ENCODE results near the gene RP2.

The RP2 gene

DNA sequence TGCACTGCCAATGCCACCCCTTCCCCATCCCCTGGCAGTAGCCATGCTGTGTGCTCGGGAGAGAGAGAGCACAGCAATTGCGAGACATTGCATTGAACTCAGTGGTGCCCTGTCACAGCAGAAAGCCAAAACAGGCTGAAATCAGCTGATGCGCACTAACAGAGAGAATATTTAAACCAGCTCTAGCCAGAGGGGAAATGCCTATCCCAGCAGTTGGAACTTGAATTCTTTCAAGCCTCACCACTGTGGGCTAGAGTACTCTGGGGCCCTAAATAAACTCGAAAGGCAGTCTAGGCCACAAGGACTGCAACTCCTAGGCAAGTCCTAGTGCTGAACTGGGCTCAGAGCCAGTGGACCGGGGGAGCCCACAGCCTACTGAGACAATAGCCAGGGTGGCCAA is 17.7 kb upstream of the RP2 start:
- Histone ChIP-seq H3K4me3 (ENCODE audit: low read depth, low read length) (no peak overlapping the region), H3K9me3 (ENCODE audit: control insufficient read depth, insufficient read depth, low read length) (peaks cover 3% of the 10 kb centered on the region), H3K36me3 (ENCODE audit: control insufficient read depth, insufficient read depth, low read length) (no peaks in the 10 kb centered on the region), H3K27me3 (ENCODE audit: control insufficient read depth, insufficient read depth, low read length) (no peaks in the 10 kb centered on the region), H3K9ac (ENCODE audit: low read depth, low read length) (no peak overlapping the region), H3K4me1 (ENCODE audit: control insufficient read depth, insufficient read depth, low read length) (no peaks in the 10 kb centered on the region)

DNA sequence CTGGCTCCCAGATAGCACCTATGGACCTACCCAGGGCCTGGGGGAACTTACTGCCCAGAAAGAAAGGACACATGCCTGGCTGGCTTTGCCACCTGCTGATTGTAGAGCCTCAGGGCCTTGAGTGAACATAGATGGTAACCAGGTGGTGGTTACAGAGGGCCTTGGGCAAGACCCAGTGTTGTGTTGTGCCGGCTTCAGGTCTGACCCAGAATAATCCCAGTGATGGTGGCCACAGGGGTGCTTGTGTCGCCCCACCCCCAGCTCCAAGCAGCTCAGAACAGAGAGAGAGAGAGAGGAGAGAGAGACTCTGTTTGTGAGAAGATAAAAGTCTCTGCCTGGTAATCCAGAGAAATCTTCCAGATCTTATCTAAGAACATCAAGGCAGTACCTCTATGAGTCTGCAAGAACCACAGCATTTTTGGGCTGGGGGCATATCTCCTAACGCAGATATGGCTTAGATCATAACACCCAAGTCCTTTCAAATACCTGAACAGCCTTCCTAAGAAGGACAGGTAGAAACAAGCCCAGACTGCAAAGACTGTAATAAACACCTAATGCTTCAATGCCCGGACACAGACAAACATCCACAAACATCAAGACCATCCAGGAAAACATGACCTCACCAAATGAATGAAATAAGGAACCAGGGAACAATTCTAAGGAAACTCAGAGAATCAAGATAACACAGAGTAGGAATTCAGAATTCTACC is 16.3 kb upstream of the RP2 start:
- H3K4me1 ChIP-seq (ENCODE audit: control insufficient read depth, insufficient read depth, low read length): no peaks in the 10 kb centered on the region
- peaks cover 3% of the 10 kb centered on the region for H3K9me3 ChIP-seq (ENCODE audit: control insufficient read depth, insufficient read depth, low read length)
- H3K36me3 ChIP-seq (ENCODE audit: control insufficient read depth, insufficient read depth, low read length): no peaks in the 10 kb centered on the region
- H3K27me3 ChIP-seq (ENCODE audit: control insufficient read depth, insufficient read depth, low read length): no peaks in the 10 kb centered on the region
- H3K4me3 ChIP-seq (ENCODE audit: low read depth, low read length): no peak overlapping the region
- H3K9ac ChIP-seq (ENCODE audit: low read depth, low read length): no peak overlapping the region

DNA sequence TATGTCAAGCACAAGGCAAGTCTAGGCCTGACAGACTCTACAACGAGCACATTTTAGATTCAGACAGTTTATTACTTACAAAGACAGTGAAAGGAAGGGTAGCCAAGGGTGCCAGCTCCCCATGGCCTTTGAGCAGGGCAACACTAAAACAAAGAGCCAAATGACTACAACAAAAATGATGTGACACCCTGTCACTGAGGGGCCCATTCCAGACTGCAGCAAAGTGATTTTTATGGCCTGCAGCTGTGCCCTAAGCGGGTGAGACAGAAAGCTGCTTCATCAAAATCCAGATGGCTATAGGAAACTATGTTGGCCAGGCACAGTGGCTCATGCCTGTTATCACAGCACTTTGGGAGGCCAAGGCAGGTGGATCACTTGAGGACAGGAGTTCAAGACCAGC is 13.4 kb upstream of the RP2 start:
- no peak overlapping the region for H3K9ac ChIP-seq (ENCODE audit: low read depth, low read length)
- H3K4me1 ChIP-seq (ENCODE audit: control insufficient read depth, insufficient read depth, low read length): no peaks in the 10 kb centered on the region
- no peaks in the 10 kb centered on the region for H3K36me3 ChIP-seq (ENCODE audit: control insufficient read depth, insufficient read depth, low read length)
- no peaks in the 10 kb centered on the region for H3K27me3 ChIP-seq (ENCODE audit: control insufficient read depth, insufficient read depth, low read length)
- no peak overlapping the region for H3K4me3 ChIP-seq (ENCODE audit: low read depth, low read length)
- H3K9me3 ChIP-seq (ENCODE audit: control insufficient read depth, insufficient read depth, low read length): peaks cover 3% of the 10 kb centered on the region

DNA sequence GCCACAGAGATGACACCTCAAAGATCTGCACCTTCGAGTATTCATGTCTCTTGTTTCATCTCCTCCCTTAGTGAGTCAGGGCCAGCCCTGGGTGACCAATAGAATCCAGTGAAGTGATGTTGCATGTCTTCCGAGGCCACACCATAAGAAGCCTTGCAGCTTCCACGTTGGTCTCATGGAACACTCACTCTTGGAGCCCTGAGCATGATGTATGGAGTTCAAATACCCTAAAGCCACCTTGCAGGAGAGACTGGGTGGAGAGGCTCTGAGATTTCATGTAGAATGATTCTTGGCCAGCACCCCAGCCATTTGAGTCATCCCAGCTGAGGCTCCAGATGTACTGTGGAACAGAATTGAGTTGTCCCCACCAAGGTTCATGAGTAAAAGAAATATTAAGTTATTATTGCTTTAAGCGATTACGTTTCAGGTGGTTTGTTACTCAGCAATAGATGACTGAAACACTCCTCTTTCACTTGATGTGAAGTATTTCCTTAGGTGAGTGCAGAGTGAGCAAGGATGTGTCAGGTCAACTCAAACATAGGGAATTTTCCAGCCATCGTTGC is 5.0 kb upstream of the RP2 start:
- H3K9me3 ChIP-seq (ENCODE audit: control insufficient read depth, insufficient read depth, low read length): no peaks in the 10 kb centered on the region

DNA sequence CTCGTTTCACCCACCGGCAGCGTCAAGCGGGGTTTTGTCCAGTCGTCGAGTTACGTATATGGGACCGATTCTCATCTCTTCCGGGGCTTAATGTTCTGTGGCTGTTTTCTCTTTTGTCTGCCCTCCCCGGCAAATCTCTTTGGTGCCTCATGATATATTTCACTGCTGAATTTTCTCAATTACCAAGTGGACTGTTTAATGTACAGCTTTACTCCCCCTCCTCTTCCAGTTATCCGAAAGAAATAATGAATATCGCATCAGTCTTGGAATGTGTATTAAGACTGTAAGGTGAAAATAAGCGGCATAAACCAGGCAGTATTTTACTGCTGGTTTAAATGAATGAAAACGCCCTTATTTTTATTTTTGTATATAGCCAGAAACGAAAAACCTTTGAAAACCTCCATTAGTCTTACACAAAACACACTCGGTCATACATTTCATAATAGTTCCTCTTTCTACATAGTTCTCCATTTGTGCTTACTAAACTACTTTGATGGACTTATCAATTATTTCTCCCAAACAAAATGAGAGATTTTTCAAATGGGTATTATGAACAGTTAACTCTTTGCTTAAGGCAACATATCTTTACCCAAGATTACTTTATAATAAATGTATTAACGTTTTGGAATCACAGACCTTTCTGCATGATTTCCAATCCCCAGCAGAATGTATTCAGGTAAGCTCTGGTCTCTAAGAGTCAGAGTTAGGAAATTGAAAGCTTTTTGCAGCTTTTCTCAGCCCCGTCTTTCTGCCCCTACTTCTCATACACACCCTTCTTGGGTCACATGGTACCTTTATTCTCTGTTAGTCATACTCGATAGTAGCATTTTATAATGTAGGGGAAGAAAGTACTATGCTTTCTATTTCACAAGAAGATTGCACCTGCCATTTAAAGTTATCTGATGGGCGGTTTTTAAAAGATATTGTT is 979 bp downstream of the RP2 start:
- no peaks in the 10 kb centered on the region for H3K9me3 ChIP-seq (ENCODE audit: control insufficient read depth, insufficient read depth, low read length)

More for the DNA sequence above, 5.0 kb upstream of the RP2 start:
- Histone ChIP-seq H3K36me3 (ENCODE audit: control insufficient read depth, insufficient read depth, low read length) (no peaks in the 10 kb centered on the region), H3K27me3 (ENCODE audit: control insufficient read depth, insufficient read depth, low read length) (no peaks in the 10 kb centered on the region), H3K9ac (ENCODE audit: low read depth, low read length) (no peak overlapping the region), H3K4me3 (ENCODE audit: low read depth, low read length) (no peak overlapping the region), H3K4me1 (ENCODE audit: control insufficient read depth, insufficient read depth, low read length) (no peaks in the 10 kb centered on the region)

DNA sequence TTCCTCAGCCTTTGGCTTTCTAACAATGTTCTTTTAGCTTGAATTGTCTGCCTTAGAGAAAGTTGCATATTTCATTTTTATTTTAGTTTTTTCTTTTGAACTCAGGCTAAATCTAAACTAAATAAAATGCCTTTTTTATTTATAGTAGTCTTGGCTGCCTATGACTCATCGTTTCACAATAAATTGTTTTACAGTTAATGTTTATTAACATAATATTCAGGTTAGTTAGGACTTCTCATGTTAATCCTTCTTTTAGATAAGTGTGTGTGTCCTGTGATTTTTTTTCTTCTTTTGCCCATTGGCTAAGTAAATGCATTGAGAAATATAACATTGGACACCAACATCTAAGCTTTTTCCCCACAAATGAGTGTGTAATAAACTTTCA is 1.6 kb downstream of the RP2 start:
- Histone ChIP-seq H3K27me3 (ENCODE audit: control insufficient read depth, insufficient read depth, low read length) (no peaks in the 10 kb centered on the region), H3K4me3 (ENCODE audit: low read depth, low read length) (peak overlapping the region; percentile 81)

More for the DNA sequence above, 979 bp downstream of the RP2 start:
- Histone ChIP-seq H3K4me1 (ENCODE audit: control insufficient read depth, insufficient read depth, low read length) (no peaks in the 10 kb centered on the region), H3K27me3 (ENCODE audit: control insufficient read depth, insufficient read depth, low read length) (no peaks in the 10 kb centered on the region), H3K36me3 (ENCODE audit: control insufficient read depth, insufficient read depth, low read length) (no peaks in the 10 kb centered on the region), H3K4me3 (ENCODE audit: low read depth, low read length) (peak overlapping the region; percentile 81), H3K9ac (ENCODE audit: low read depth, low read length) (peak overlapping the region; percentile 41)

DNA sequence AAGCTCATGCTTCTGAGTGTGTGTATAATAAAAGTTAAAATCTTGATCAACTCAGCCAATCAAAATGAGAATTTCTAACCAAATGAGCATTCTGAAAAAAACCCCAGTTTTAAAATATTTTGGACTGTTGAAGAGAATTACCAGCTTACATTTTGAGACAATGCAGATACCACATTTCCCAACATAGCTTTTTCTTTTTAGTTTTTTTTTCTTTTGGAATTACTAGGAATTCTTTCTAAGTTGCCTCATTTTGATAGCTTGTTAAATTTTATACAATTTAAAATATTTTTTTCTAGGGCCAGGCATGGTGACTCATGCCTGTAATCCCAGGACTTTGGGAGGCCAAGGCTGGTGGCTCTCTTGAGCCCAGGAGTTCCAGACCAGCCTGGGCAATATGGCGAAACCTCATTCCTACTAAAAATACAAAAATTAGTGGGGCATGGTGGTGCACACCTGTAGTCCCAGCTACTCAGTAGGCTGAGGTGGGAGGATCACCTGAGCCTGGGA is 2.2 kb downstream of the RP2 start:
- Histone ChIP-seq H3K27me3 (ENCODE audit: control insufficient read depth, insufficient read depth, low read length) (no peaks in the 10 kb centered on the region), H3K4me3 (ENCODE audit: low read depth, low read length) (no peak overlapping the region)

More for the DNA sequence above, 1.6 kb downstream of the RP2 start:
- Histone ChIP-seq H3K36me3 (ENCODE audit: control insufficient read depth, insufficient read depth, low read length) (no peaks in the 10 kb centered on the region), H3K4me1 (ENCODE audit: control insufficient read depth, insufficient read depth, low read length) (no peaks in the 10 kb centered on the region), H3K9ac (ENCODE audit: low read depth, low read length) (no peak overlapping the region), H3K9me3 (ENCODE audit: control insufficient read depth, insufficient read depth, low read length) (no peaks in the 10 kb centered on the region)

DNA sequence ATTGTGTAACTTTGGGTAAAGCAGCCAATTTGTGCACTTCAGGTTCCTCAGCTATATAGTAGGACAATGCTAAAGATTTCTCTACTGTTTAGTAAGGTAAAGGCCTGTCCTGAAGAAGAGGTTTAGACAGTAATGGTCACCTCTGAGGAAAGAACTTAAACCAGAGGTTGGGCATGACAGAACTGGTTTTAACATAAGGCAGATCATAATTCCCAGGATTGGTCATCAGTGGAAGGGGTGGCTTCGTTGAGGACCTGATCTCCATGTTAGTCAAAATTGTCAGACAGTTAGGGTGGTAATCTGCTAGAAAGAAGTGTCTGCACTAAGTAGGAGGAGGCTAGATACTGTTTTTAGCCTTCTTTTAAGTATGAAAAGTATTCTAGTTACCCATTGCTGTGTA is 4.1 kb downstream of the RP2 start:
- H3K4me3 ChIP-seq (ENCODE audit: low read depth, low read length): no peak overlapping the region
- no peak overlapping the region for H3K9ac ChIP-seq (ENCODE audit: low read depth, low read length)
- H3K36me3 ChIP-seq (ENCODE audit: control insufficient read depth, insufficient read depth, low read length): no peaks in the 10 kb centered on the region
- no peaks in the 10 kb centered on the region for H3K27me3 ChIP-seq (ENCODE audit: control insufficient read depth, insufficient read depth, low read length)
- H3K4me1 ChIP-seq (ENCODE audit: control insufficient read depth, insufficient read depth, low read length): no peaks in the 10 kb centered on the region
- H3K9me3 ChIP-seq (ENCODE audit: control insufficient read depth, insufficient read depth, low read length): no peaks in the 10 kb centered on the region

More for the DNA sequence above, 2.2 kb downstream of the RP2 start:
- Histone ChIP-seq H3K36me3 (ENCODE audit: control insufficient read depth, insufficient read depth, low read length) (no peaks in the 10 kb centered on the region), H3K9me3 (ENCODE audit: control insufficient read depth, insufficient read depth, low read length) (no peaks in the 10 kb centered on the region), H3K9ac (ENCODE audit: low read depth, low read length) (no peak overlapping the region), H3K4me1 (ENCODE audit: control insufficient read depth, insufficient read depth, low read length) (no peaks in the 10 kb centered on the region)

DNA sequence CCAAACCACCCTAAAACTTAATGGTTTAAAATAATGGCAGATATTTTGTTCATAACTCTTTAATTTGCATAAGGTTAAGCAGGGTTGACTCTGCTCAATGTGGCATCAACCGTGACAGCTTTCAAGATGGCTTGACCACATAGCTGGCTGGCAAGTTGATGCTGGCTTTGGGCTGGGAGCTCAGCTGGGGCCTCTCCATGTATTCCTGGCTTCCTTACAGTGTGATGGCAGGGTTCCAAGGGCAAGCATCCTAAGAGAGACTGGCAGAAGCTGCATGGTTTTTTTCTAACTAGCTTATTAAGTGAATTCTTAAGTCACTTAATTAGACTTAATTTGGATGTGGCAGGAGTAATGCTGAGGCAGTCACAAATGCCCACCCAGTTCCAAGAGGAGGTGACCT is 4.5 kb downstream of the RP2 start:
- H3K4me1 ChIP-seq (ENCODE audit: control insufficient read depth, insufficient read depth, low read length): no peaks in the 10 kb centered on the region
- no peaks in the 10 kb centered on the region for H3K36me3 ChIP-seq (ENCODE audit: control insufficient read depth, insufficient read depth, low read length)
- no peaks in the 10 kb centered on the region for H3K9me3 ChIP-seq (ENCODE audit: control insufficient read depth, insufficient read depth, low read length)
- H3K4me3 ChIP-seq (ENCODE audit: low read depth, low read length): no peak overlapping the region
- no peaks in the 10 kb centered on the region for H3K27me3 ChIP-seq (ENCODE audit: control insufficient read depth, insufficient read depth, low read length)
- no peak overlapping the region for H3K9ac ChIP-seq (ENCODE audit: low read depth, low read length)

DNA sequence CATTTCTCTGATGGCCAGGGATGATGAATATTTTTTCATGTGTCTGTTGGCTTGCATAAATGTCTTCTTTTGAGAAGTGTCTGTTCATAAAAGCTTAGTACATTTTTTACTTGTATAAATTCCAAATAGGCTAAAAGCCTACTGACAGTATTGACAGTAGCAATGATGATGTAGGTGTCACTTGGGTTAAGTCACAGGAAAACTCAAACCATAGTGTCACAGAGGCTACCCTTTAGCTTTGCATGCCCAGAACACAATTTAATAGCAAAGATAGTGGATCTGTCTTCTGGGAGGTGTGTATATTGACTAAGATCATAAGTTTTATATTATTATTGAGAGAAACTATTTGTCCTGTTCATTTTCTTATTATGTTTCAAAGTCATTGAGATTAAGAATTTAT is 8.1 kb downstream of the RP2 start:
- Histone ChIP-seq H3K4me1 (ENCODE audit: control insufficient read depth, insufficient read depth, low read length) (no peaks in the 10 kb centered on the region), H3K4me3 (ENCODE audit: low read depth, low read length) (no peak overlapping the region), H3K9me3 (ENCODE audit: control insufficient read depth, insufficient read depth, low read length) (no peaks in the 10 kb centered on the region), H3K9ac (ENCODE audit: low read depth, low read length) (no peak overlapping the region), H3K36me3 (ENCODE audit: control insufficient read depth, insufficient read depth, low read length) (no peaks in the 10 kb centered on the region), H3K27me3 (ENCODE audit: control insufficient read depth, insufficient read depth, low read length) (no peaks in the 10 kb centered on the region)

DNA sequence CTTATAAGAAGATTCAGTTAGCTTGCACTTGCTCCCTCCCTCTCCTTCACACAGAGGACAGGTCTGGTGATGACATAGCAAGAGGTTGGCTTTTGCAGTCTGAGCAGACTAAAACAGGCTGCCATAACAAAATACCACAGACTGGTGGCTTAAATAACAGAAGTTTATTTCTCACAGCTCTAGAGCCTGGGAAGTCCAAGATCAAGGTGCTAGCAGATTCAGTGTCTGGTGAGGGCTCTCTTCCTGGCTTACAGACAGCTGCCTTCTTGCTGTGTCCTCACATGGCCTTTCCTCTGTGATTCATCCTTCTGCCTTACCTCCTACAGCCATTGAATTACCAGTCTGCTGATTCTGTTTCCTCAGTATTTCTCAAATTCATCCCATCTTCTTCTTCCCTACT is 13.1 kb downstream of the RP2 start:
- Histone ChIP-seq H3K4me3 (ENCODE audit: low read depth, low read length) (no peak overlapping the region), H3K4me1 (ENCODE audit: control insufficient read depth, insufficient read depth, low read length) (no peaks in the 10 kb centered on the region), H3K27me3 (ENCODE audit: control insufficient read depth, insufficient read depth, low read length) (no peaks in the 10 kb centered on the region), H3K9me3 (ENCODE audit: control insufficient read depth, insufficient read depth, low read length) (no peaks in the 10 kb centered on the region), H3K9ac (ENCODE audit: low read depth, low read length) (no peak overlapping the region), H3K36me3 (ENCODE audit: control insufficient read depth, insufficient read depth, low read length) (no peaks in the 10 kb centered on the region)

Data from iPS-15b (cell line).